Omental fat pad (tissue), 4 donors: Measurements from ENCODE around the gene PIGN. TPM values are rescaled to one million over a fixed set of nuclear protein-coding genes. Genes with fewer than 3 reads are reported as not detected.

ENCODE experiments used
- ATAC-seq: fragments of 150-250 bp; one replicate; pipeline ENCODE4 v1.9.1; 2016; ENCODE audit warnings: mild to moderate bottlenecking, moderate library complexity; ENCODE audit not compliant: low FRiP score
- DNase-seq: peaks from one replicate; pipeline ENCODE4 v3.0.0-alpha.2; 2019; ENCODE audit warnings: low spot score
- total RNA-seq, 4 donors: library from RNA; depleted of rRNA; stranded (reverse); fragments of >200 nt; gene quantifications; one replicate each; pipeline ENCODE4 v1.1.0, GENCODE V29; 2016
- TF ChIP-seq, protein P1 (sequence below), 3 donors: fragments of 450-650 bp; IDR thresholded peaks; one replicate each; pipeline ENCODE4 v1.5.1; 2016 to 2017; ENCODE audit warnings: antibody characterized with exemption in 3 of 3, mild to moderate bottlenecking in 3 of 3, moderate library complexity in 2 of 3

The PIGN gene
- total RNA-seq, 4 donors from 2014 or later = 19.7 to 31.8 (median 24.8) TPM

- DNase-seq (no peak), ATAC-seq (no peak)
- TF ChIP-seq, protein P1, sequence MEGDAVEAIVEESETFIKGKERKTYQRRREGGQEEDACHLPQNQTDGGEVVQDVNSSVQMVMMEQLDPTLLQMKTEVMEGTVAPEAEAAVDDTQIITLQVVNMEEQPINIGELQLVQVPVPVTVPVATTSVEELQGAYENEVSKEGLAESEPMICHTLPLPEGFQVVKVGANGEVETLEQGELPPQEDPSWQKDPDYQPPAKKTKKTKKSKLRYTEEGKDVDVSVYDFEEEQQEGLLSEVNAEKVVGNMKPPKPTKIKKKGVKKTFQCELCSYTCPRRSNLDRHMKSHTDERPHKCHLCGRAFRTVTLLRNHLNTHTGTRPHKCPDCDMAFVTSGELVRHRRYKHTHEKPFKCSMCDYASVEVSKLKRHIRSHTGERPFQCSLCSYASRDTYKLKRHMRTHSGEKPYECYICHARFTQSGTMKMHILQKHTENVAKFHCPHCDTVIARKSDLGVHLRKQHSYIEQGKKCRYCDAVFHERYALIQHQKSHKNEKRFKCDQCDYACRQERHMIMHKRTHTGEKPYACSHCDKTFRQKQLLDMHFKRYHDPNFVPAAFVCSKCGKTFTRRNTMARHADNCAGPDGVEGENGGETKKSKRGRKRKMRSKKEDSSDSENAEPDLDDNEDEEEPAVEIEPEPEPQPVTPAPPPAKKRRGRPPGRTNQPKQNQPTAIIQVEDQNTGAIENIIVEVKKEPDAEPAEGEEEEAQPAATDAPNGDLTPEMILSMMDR (IDR thresholded peaks at IDR 0.05) = no peak
These were observed 153.6 kb downstream of the PIGN start for GRCh38 chr18:62033207-62033606.

DNA sequence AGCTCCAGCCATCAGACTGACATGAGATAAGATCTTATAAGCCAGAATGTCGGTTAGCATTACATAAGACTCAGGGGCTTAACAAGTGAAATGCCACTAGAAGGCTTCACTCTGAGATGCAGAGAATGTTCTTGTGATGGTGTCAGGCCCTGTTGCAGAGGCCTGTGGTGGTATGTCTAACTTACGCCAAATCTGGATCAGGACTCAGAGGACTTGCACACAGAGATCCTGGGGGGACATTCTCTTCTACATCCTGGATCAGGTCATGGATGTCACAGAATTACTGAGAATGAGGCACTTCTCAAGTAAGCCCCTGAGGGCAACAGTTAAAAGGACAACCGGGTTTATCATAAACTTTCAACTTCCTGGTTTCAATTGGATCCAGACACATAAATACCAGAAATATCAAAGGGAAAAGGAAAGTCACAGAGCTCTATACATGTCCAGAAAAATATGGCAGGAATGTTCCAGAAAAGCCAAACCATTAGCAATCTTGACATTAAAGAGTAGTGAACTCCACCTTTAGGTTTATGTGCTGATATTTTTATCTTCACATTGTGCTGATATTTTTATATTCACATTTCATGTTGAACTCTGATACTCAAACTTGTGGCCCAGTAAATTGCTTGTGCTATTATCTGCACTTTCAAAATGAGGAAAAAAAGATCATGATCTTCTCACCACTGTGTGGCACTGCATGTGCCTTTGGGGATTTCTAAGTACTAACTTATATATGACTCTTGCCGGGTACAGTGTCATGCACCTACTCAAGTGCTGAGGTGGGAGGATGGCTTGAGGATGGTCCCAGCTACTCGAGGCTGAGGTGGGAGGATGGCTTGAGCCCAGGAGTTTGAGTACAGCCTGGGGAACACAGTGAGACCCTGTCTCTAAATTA is 156.5 kb downstream of the PIGN start:
- ATAC-seq = no peak
- no peak for DNase-seq
- TF ChIP-seq, protein P1 (IDR thresholded peaks at IDR 0.05) = no peak

- TF ChIP-seq, protein P1 (IDR thresholded peaks at IDR 0.05) = no peak
- ATAC-seq (no peak), DNase-seq (no peak)
These were observed 158.1 kb downstream of the PIGN start for GRCh38 chr18:62028715-62029114.

DNA sequence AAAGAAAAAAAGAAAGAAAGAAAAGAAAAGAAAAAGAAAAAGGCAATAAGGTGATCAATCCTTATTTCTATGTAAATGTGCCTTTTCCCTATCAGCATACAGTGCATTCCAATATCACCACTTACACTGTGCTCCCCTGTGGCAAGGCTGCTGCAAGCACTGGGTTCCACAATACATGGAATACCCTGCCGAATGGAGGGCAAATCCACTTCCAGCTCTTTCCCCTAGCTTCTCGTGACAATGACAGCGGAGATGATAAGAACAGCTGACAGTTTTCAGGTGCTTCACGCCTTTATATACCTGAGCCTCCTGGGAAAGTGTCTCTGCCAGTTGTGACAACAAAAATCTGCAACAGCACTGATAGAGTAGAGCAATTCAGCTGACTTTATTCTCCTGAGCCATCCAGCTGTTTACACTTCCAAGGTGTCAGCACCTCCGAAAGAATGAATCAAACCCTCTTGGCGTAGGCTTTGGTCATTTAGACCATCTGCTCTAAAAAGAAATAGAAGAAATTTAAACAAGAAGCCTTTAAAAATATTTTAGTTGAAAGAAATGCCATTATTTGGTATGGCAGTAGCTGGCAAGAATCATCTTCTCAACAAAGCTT is 158.8 kb downstream of the PIGN start:
- ATAC-seq (no peak), DNase-seq (no peak)
- TF ChIP-seq, protein P1 (IDR thresholded peaks at IDR 0.05) = no peak

DNA sequence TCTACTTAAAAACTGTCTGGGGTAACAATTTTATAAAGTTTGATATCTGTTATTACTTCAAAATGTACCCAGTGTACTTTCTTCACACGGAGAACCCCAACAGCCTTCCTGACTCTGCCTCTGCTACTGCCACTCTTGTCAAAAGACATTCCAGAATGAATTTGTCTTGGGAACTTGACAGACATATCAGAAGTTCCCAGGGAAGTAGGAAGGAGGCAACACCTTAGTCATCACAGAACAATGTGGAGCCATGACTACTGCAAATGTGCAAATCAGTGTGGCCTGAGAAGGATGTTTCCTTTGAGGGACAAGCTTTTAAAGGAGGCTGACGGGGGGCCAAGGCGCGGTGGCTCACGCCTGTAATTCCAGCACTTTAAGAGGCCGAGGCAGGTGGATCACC is 160.3 kb downstream of the PIGN start:
- ATAC-seq (no peak), DNase-seq (no peak)
- TF ChIP-seq, protein P1 (IDR thresholded peaks at IDR 0.05) = no peak

- TF ChIP-seq, protein P1 (IDR thresholded peaks at IDR 0.05) = no peak
- no peak for DNase-seq
- ATAC-seq = no peak
These were observed 161.9 kb downstream of the PIGN start for GRCh38 chr18:62024983-62025382.
